Nucleus accumbens (tissue), 56 donors: ENCODE data around the gene BAZ1A.
A peak's percentile ranks its signal among the peaks of the same experiment; 100 is the strongest.
"Not testable (repeated sequence)": the region's sequence is repeated elsewhere in the genome, so short reads cannot be mapped to it uniquely, and the experiment has no call there.

ENCODE experiments used
- DNase-seq, 56 donors: peaks; one replicate each; lab custom pipeline; 2025; lab: John Stamatoyannopoulos, UW

The BAZ1A gene

DNA sequence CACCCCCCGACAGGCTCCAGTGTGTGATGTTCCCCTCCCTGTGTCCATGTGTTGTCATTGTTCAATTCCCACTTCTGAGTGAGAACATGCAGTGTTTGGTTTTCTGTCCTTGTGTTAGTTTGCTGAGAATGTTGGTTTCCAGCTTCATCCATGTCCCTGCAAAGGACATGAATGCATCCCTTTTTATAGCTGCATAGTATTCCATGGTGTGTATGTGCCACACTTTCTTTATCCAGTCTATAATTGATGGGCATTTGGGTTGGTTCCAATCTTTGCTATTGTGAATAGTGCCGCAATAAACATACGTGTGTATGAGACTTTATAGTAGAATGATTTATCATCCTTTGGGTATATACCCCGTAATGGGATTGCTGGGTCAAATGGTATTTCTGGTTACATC, 138.1 kb downstream of the BAZ1A start:
- not testable (repeated sequence) for DNase-seq

- DNase-seq, result no peak
Observed at GRCh38 chr14:34733245-34733644, 141.9 kb downstream of the BAZ1A start.

DNA sequence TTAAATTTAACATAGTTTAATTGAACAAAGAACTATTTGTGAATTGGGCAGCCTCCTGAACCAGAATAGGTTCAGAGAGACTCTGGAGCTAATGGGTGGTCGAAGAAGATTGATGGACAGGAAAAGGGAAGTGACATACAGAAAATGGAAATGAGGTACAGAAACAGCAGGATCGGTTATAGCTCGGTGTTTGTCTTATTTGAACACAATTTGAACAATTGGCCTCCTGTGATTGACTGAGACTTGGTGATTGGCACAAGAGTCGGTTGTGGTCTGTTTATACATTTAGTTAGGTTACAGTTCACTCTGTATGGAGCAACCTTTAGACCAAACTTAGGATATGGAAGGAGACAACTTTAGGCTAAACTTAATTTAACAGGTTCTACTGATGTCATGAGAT, 142.4 kb downstream of the BAZ1A start:
- DNase-seq, result no peak

- no peak for DNase-seq
Observed at GRCh38 chr14:34723867-34724266, 151.3 kb downstream of the BAZ1A start.

DNA sequence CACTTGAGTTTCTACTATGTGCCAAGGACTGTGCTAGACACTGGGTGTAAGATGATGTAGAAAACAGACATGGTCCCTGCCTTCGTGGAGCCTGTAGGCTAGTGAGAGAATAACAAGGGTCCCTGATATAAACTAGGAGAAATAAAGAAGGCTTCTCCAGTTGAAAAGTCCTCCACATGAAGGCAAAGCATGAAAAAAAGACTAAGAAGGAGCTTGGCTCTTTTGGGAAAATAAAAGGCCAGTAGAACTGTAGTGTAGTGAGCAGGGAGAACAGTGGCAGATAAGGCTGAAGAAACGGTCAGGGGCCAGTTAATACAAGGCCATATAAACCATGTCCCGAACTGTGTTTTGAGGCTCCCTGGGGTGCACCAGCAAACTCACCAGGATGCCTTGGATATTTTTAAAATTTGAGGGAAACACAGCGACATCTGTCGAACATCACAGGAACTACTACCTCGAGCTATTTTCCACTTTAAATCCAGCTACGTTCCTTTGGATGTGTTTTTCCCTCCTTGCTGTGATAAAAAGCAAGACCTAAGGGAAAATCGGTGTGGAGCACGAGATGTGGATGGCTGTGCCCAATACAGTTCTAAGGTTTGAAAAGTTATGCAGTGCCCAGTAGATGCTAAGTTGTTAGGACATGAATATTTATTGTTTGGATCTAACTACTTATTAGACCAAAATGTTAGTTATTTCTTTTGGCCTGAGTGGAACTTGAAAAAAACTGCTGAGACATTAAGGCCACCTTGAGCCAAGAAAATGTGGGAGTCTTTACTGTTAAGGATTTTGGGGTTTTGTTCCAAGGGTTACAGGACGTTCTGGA, 152.2 kb downstream of the BAZ1A start:
- DNase-seq, result peak in 38 of 56 donors; percentile 1 to 74 (median 28)

- DNase-seq, result no peak
Observed at GRCh38 chr14:34721129-34721528, 154.0 kb downstream of the BAZ1A start.

GRCh38 chr14:34718750-34719304, 156.3 kb downstream of the BAZ1A start:
- DNase-seq, result no peak

DNA sequence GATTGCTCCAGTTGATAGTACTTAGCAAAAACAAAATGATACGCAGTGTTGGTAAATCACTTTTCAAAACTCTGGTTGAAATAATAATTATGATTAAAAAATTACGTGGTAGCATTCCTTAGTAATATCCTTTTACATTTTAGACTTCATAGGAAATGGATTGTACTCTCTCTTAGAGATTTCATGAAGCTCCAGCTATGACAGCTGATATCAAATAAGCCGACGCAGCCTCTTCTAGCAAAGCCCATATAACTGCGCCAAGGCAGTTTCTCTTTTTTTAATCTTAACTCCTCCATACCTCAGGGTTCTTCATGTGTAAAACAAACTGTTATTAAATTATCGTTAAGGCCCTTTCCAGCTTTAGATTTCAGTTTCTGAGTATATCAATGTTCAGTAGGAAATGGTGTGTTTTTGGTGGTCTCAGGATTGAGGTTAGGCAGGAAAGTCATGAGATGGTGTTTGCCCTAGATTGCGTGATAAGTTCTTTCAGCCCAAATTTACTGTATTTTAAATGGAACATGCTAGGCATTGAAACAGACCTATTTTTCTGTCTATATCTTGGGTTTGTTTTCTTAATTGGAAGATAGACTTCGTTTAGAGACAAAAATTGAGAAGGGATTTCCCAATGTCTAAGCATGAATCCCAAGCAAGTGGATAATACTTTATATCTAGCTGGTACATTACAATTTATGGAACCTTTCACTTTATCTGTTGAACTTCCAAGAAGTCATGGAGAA, 159.9 kb downstream of the BAZ1A start:
- peak in 2 of 56 donors; percentile 1 to 6 for DNase-seq

DNA sequence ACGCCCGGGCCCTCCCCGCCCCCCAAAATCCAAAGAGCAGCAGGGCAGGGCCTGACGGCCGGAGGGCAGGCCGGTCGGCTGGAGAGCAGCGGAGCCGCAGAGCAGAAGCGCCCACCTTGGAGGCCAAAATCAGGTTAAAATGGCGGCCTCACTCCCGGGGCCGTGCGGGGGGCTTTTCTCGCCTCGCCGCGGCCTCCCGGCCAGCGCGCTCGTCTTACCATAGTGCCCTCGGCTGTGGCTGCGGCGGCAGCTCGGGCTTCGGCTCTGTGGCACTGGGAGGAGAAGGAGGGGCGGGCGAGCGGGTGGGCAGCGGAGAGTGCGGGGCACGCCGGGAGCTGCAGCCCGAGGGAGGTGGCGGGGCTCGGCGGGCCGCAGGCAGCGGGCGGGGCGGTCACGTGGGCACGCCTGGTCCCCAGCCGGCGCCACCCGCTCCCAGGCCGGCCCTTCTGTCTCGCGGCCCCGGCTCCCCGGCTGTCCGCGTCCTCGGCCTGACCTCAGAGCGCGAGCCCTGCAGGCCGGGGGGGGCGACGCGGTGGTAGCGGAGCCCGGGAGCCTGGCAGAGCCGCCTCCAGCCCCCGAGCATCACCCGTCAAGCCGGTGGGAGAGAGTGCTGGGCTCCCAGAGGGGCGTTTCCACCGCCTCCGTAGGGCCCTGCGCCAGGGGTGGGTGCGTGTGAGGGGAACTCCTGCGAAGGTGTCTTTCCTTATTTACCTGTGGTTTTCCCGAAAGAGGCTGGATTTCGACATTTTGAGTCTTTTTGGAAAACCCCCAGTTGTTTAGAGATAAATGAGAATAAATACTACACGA, 160.6 kb downstream of the BAZ1A start, which contains the start of gene CFL2:
CFL2 (minus strand) TSS at position 274 of the 807 bp plus-strand sequence; CDS start at position 221, 53 bp downstream.
- DNase-seq, result peak in 55 of 56 donors; percentile 27 to 94 (median 86)

- peak in 17 of 56 donors; percentile 9 to 75 (median 38) for DNase-seq
Observed at GRCh38 chr14:34713681-34714319, 161.4 kb downstream of the BAZ1A start.

- no peak for DNase-seq
Observed at GRCh38 chr14:34713122-34713680, 162.0 kb downstream of the BAZ1A start.

GRCh38 chr14:34711796-34712712, 163.1 kb downstream of the BAZ1A start:
- DNase-seq, result no peak

DNA sequence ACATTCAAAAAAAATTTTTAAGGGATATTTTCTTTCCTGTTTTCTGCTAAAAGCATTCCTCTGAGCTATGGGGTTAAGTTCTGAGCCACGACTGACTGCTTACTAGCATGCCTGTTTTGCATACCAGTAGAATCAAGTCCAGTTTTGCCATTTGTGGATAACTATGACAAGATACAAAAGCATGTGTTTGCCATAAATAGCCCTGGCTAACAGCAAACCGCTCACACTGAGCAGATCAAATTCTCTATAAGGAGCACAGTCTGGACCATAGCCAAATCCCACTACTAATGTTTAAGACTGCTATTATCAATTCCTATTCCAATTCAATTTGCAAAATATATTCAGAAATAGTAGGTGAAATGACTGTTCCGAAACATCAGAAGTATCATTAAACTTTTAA, 164.0 kb downstream of the BAZ1A start:
- peak in 7 of 56 donors; percentile 5 to 34 (median 23) for DNase-seq

GRCh38 chr14:34710744-34711143, 164.4 kb downstream of the BAZ1A start:
- DNase-seq, result no peak

GRCh38 chr14:34710006-34710405, 165.2 kb downstream of the BAZ1A start:
- DNase-seq, result no peak

DNA sequence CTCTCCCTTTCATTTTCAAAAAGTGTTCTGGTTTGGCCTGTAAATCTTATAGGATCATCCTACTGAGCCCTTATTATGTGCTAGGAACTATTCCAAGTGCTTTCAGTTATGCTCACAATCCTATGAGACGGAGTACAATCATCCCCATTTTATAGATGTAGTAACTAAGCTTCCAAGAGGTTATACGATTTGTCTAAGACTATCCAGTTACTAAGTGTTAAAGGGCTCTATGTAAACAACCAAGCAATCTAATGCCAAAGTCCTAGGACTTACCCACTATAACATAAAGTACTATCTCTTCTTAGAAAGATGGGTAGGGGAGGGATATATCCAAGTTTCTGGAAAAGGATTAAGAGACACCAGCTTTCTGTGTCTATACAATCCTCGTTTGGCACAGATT, 167.4 kb downstream of the BAZ1A start:
- DNase-seq, result no peak
